HL-60 (cell line): ENCODE measurements around the gene CADM4.

ENCODE experiments used
- DNase-seq, 2 experiments: peaks; one replicate each; pipeline ENCODE4 v3.0.0-alpha.2; 2010 to 2020; ENCODE audit warnings: low read depth in 1 of 2, low spot score in 1 of 2
- H3K27ac ChIP-seq: fragments of 250-450 bp; sonication (Bioruptor Pico); replicated peaks from 2 replicates; pipeline ENCODE4 v1.5.1; 2020; ENCODE audit warnings: mild to moderate bottlenecking, moderate library complexity
- H3K27me3 ChIP-seq: fragments of 250-450 bp; sonication (Bioruptor Pico); 2 replicates; pipeline ENCODE4 v1.5.1; 2021; ENCODE audit warnings: mild to moderate bottlenecking, moderate library complexity; ENCODE audit not compliant: insufficient read depth, poor library complexity, severe bottlenecking
- H3K4me3 ChIP-seq: replicated peaks from 2 replicates; pipeline ENCODE4 v1.5.1; 2011; ENCODE audit warnings: mild to moderate bottlenecking, control low read depth, low read length; ENCODE audit not compliant: insufficient read depth
- GABPA ChIP-seq: IDR thresholded peaks from 2 replicates; pipeline ENCODE4 v1.6.1; 2012; ENCODE audit warnings: low read depth
- POLR2AphosphoS5 ChIP-seq: IDR thresholded peaks from 2 replicates; pipeline ENCODE4 v1.6.1; 2012; ENCODE audit warnings: low read depth
- REST ChIP-seq: IDR thresholded peaks from 2 replicates; pipeline ENCODE4 v1.6.1; 2012; ENCODE audit warnings: low read depth; ENCODE audit not compliant: insufficient replicate concordance
- SPI1 ChIP-seq: IDR thresholded peaks from 2 replicates; pipeline ENCODE4 v1.6.1; 2012; ENCODE audit warnings: low read depth, mild to moderate bottlenecking, borderline replicate concordance
- TF ChIP-seq, protein P1 (sequence below): IDR thresholded peaks from one replicate; pipeline ENCODE4 v1.5.1; 2011; ENCODE audit warnings: low read length, control low read depth, inconsistent platforms; ENCODE audit not compliant: insufficient read depth

CADM4 gene

DNA sequence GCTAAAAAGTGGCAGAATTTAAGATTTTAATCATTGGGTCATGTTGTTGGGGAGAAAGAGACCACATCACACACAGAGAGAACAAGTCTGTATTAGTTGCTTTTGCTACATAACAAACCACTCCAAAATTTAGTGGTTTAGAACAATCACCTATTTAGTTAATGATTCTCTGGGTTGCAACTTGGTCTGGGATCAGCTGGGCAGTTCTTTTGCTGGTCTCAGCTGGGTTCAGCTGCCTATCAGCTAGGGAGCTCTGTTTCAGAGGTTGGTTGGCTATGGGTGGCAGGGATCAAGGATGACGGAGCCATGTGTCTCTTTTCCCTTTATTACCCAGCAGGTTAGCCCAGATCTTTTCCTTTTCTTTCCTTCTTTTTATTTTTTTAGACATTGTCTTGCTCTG lies 55.2 kb downstream of the CADM4 start:
- Histone ChIP-seq H3K27ac (no peak overlapping the region; the same call in 1 of the 2 replicates), H3K27me3 (no peaks in the 10 kb centered on the region), H3K4me3 (no peak overlapping the region)
- DNase-seq: no peak
- TF ChIP-seq POLR2AphosphoS5 (no peak), REST (no peak), SPI1 (no peak), GABPA (no peak)
- TF ChIP-seq, protein P1, sequence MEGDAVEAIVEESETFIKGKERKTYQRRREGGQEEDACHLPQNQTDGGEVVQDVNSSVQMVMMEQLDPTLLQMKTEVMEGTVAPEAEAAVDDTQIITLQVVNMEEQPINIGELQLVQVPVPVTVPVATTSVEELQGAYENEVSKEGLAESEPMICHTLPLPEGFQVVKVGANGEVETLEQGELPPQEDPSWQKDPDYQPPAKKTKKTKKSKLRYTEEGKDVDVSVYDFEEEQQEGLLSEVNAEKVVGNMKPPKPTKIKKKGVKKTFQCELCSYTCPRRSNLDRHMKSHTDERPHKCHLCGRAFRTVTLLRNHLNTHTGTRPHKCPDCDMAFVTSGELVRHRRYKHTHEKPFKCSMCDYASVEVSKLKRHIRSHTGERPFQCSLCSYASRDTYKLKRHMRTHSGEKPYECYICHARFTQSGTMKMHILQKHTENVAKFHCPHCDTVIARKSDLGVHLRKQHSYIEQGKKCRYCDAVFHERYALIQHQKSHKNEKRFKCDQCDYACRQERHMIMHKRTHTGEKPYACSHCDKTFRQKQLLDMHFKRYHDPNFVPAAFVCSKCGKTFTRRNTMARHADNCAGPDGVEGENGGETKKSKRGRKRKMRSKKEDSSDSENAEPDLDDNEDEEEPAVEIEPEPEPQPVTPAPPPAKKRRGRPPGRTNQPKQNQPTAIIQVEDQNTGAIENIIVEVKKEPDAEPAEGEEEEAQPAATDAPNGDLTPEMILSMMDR: no peak

- DNase-seq: no peak
- no peaks in the 10 kb centered on the region for H3K27me3 ChIP-seq
- H3K27ac ChIP-seq: no peak overlapping the region
- H3K4me3 ChIP-seq: no peak overlapping the region
- TF ChIP-seq GABPA (no peak), POLR2AphosphoS5 (no peak), REST (no peak), SPI1 (no peak)
- TF ChIP-seq, protein P1: no peak
These were observed 57.2 kb downstream of the CADM4 start for GRCh38 chr19:43582495-43582894.

- Histone ChIP-seq H3K27ac (no peak overlapping the region), H3K27me3 (no peaks in the 10 kb centered on the region), H3K4me3 (no peak overlapping the region)
- TF ChIP-seq GABPA: no peak
- DNase-seq: no peak
These were observed 58.2 kb downstream of the CADM4 start for GRCh38 chr19:43581467-43581866.

DNA sequence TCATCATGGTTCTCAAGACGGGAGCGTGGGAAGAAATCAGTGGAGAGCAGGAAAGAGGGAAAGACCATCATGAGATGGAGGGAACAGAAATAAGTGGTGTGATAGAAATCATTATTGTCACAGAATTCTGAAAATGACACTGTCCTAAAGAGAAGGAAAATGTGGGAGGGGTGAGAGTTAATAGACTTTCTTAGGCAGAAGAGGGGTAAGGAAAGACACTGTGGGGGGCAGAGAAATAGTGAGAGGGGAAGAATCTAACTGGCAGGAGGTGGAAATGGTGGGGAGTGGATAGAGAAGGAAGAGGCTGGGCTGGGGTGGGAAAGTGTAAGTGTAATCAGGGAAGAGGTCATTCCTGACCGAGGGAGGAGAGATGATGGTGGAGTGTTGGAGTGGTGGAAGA lies 60.9 kb downstream of the CADM4 start:
- TF ChIP-seq REST: no peak
- no peak for TF ChIP-seq POLR2AphosphoS5
- TF ChIP-seq, protein P1: no peak
- no peak for TF ChIP-seq GABPA
- no peak for TF ChIP-seq SPI1

More for the DNA sequence above, 60.9 kb downstream of the CADM4 start:
- Histone ChIP-seq H3K27ac (no peak overlapping the region), H3K27me3 (no peaks in the 10 kb centered on the region), H3K4me3 (no peak overlapping the region)
- DNase-seq: no peak
